ENCODE data around the gene RARRES1. TPM values are rescaled to one million over a fixed set of nuclear protein-coding genes. Genes with fewer than 3 reads are reported as not detected.
"Not testable (repeated sequence)": the region's sequence is repeated elsewhere in the genome, so short reads cannot be mapped to it uniquely, and the experiment has no call there.

RARRES1 gene
- polyA plus RNA-seq, 3 donors: 7.3 to 147 (median 78.2) TPM

DNA sequence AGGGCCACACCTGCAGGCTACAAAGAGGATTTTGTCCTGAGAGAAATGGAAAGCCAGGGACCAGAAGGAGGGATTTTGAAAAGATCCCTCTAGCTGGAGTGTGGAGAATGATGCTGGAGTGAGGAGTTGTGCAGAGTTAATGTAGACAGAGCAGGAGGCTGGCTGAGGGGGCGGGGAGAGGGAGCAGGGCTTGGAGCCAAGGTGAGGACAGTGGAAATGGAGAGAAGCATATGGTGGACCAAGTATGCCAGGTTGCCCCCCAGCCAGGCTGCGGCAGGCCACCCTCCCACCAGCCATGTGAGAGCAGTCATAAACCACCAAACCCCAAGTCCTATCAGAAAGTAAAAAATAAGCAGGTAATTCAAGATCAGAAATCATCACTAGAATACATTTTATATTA, 14.7 kb downstream of the RARRES1 start:
- H3K27ac ChIP-seq (ENCODE audit: low read depth, low read length): no peak overlapping the region
- WGBS, 3 donors: 87 to 100% (median 97%) methylated on average over 2 of the region's 2 CpGs

DNA sequence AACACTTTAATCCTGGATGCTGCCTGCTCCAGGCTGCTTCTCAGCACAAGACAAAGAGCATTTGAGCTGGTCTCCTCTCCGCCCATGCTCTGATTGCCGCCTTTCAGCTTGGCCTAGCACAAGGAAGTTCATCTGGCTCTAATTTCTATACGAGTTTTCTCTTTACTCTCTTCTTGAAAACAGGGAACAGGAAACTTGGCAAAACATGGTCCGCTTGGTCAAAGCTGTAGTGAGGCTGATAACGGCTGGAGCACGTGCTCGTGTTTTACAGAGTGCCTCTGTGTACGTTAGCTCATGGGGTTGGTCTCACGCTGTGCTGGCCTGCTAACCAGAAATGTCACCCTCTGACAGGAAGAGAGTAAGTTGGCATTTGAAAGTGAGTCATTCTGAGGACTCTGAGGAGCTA, 19.2 kb downstream of the RARRES1 start:
- H3K27ac ChIP-seq (ENCODE audit: low read depth, low read length): no peak overlapping the region
- WGBS, 3 donors: 44 to 88% (median 58%) methylated on average over 9 of the region's 9 CpGs

DNA sequence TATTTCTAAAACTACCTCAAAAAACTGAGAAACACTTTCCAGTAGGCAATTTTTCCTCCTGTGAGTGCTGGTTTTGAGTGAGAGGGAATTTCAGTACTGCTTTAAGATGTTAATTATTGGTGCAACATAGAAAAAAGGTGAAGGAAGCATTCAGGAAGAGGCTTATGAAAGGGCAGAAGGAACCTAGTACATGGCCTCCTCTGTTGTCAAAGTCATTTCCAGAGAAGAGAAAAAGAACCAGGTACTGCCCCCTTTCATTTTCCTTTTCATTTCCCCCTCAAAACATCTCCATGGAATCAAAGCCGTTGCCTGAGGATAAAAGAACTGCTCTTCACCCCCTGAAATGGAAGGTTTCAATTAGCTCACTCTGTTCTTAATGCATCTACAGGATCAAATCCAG, 19.8 kb downstream of the RARRES1 start:
- no peak overlapping the region for H3K27ac ChIP-seq (ENCODE audit: low read depth, low read length)
- 63 to 90% (median 86%) methylated on average over 1 of the region's 1 CpG for WGBS, 3 donors

DNA sequence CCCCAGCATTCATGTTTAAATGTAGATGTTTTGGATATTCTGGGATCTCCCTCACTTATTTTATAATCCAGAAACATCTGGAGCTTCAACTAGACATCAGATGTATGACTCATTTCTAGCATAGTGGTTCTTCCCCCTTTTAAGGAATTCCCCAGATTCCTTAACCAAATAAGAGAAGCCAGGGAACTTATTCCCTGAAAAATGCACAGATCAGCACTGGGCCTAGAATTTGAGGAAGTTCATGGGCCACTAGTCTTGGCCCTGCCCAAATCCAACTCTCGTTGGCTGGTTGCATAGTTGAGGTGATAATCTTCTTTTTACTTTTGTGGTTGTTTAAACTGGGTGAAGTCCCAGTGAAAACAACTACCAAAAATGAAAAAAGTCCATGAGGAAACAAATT, 20.4 kb downstream of the RARRES1 start:
- no peak overlapping the region for H3K27ac ChIP-seq (ENCODE audit: low read depth, low read length)
- WGBS, 3 donors: 26 to 76% (median 35%) methylated on average over 1 of the region's 1 CpG

DNA sequence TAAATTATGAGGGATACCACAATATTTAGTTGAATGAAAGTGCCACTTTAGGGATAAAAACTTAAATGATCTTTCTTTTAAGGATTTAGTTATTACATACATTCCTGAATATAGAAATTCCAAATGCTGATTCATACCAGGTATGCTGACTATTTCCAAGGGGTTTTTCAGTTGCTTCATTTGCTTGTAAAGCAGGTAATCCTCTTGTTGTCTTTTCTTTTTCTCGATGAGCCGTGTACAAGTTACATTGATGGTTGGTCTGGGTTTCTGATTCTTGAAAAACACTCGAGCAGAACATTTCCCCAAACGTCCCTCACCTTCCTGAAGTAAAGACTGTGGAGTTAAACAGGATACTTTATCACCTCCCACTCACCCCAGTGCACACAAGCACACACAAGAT, 21.7 kb downstream of the RARRES1 start:
- H3K27ac ChIP-seq (ENCODE audit: low read depth, low read length): no peak overlapping the region
- WGBS, 3 donors: 74 to 82% (median 82%) methylated on average over 4 of the region's 4 CpGs

DNA sequence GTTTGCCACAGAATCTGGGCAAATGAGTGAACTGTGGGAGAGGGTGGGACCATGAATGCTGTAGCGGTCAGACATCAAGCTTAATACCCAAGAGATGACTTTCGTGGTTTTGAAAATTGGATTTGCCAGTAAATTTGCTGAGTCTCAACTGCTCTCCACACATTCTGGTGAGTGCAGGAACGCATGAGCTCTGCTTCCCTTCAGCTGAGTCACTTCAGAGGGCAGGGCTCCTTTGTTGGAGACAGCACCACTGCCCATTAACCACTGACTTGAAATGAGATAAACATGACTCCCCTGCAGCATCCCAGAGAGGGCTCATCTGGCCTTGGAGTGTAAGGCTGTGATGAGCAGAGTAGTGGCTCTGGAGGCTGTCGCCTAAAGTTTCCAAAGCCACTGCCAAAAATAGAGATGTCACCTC, 22.6 kb downstream of the RARRES1 start:
- no peak overlapping the region for H3K27ac ChIP-seq (ENCODE audit: low read depth, low read length)
- WGBS, 3 donors: 52 to 85% (median 57%) methylated on average over 4 of the region's 4 CpGs

DNA sequence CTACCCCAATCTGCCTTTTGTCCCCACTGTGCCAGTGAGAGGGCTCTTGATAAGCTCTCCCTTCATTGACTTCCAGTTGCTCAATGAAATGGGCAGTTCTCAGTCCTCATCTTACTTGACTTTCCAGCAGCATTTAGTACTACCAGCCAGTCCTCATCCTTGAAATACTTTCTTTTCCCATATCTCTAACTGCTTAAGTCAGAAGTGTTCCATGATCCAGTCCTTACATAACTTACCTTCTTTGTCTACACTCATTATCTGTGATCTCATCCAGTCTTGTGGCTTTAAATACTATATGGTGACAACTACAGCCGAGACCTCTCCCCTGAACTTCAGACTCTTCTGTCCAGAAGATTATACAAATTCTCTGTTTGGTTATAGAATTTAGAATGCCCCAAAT, 28.7 kb downstream of the RARRES1 start:
- H3K27ac ChIP-seq (ENCODE audit: low read depth, low read length): no peak overlapping the region
- 88 to 100% (median 98%) methylated on average over 1 of the region's 1 CpG for WGBS, 3 donors

DNA sequence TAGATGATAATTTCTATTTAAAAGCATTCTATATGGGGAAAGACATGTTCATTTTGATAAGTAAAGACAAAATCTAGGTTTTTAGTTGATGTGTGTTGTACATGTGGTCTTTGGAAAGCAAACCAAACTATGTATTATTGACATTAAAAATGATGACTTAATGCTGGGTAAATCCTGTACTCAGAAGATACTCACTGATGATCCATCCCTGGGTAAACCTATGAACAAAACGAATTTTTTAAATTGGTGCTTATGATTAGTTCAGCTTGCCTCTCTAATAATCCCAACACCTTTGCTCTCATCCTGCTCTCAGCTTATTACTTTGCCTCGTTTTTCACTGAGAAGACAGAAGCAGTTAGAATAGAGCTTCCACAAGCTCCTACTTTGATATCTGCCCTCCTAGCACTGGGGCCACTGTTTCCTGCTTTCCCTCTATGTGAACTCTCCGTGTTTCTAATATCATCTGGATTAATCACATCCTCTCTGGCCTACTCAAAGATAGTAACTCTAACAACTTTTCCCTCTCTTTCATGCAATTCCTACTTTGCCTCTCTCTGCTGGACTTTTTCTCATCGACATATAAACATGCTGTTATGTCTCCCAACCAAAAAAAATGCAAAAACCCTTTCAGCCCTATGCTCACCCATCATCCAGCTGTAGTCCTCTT, 29.3 kb downstream of the RARRES1 start:
- no peak overlapping the region for H3K27ac ChIP-seq (ENCODE audit: low read depth, low read length)
- WGBS, 3 donors: 69 to 81% (median 71%) methylated on average over 4 of the region's 4 CpGs

DNA sequence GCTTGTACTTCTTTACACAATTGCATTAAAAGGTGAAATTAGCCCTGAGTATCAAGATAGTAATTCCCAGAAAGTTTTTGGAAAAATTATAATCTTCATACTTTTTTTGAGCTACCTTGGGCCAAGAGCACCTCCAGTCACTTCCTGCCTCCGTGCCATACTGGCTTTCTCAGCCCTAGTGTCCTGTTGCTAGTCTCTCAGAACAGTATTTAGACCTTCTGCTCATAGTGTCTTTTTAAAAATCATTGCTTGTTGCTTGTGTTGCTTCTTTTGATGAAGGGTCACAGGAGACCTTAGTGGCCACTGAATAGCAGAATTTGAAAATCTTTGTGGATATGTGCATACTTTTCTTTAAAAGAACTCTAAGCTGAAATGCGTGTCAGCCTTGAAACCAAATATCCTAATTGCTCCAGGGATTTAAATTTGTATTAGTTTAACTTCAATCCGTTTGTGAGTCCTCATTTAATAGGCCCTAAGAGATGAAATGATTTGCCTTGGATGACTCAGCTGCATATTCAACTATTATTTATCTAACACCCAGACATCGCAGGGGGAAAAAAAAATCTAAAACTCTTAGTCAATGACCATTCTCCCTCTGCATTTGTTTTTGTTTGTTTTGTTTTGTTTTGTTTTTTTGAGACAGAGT, 30.7 kb downstream of the RARRES1 start:
- no peak overlapping the region for H3K27ac ChIP-seq (ENCODE audit: low read depth, low read length)

DNA sequence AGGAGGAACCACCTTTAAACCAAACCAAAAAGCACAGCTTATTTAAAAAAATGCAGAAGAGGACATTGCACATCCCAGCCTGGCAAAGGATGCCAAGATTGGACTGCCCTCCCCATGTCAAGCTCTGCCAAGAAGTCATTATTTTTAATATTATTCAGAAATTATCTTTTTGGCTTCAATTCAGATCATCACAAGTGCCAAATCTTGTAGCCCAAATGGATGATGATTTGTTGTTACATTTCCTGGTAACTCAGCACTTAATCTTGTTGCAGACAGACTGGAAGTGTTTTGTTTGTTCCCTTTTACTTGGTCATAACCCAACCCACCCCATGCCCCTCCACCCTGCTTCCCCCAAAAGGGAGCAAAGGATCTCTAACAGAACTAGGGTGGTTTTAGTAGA, 31.7 kb downstream of the RARRES1 start:
- H3K27ac ChIP-seq (ENCODE audit: low read depth, low read length): no peak overlapping the region

More for the DNA sequence above, 30.7 kb downstream of the RARRES1 start:
- 58 to 95% (median 70%) methylated on average over 4 of the region's 4 CpGs for WGBS, 3 donors

DNA sequence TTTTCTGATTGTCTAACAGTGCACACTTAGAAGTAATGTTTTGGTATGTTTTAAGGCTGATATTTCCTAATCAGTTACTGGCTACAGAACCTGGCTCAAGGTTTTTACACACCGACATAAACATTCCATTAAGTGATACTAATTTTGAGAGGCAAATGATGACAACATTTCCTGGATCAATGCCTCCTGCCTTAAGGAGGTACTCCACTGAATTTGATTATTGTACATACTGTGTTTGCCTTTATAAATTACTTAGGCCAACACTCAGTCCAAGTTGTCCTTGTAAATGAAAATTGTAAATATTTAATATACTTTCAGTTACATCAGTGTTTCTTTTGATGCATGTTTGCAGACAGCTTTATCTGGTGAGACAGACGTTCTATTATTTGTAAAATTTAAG, 35.6 kb downstream of the RARRES1 start:
- no peak overlapping the region for H3K27ac ChIP-seq (ENCODE audit: low read depth, low read length)
- WGBS, 3 donors: 27 to 60% (median 58%) methylated on average over 2 of the region's 2 CpGs

DNA sequence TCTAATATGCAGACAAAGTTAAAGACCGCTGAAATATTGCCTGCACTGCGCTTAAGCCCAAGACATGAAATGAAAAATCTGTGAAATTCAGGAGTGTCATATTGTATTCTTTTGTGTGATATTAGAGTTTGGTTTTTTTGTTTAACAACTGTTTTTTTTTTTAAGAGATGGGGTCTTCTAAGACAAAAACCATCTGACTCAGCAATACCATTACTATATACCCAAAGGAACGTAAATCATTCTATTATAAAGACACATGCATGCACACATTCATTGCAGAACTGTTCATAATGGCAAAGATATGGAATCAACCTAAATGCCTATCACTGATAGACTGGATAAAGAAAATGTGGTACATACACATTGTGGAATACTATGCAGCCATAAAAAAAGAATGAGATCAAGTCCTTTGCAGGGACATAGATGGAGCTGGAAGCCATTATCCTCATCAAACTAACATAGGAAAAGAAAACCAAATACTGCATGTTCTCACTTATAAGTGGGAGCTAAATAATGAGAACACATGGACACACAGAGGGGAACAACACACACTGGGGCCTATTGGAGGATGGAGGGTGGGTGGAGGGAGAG, 38.3 kb downstream of the RARRES1 start:
- not testable (repeated sequence) for H3K27ac ChIP-seq (ENCODE audit: low read depth, low read length)
- 85 to 100% (median 95%) methylated on average over 3 of the region's 3 CpGs for WGBS, 3 donors

DNA sequence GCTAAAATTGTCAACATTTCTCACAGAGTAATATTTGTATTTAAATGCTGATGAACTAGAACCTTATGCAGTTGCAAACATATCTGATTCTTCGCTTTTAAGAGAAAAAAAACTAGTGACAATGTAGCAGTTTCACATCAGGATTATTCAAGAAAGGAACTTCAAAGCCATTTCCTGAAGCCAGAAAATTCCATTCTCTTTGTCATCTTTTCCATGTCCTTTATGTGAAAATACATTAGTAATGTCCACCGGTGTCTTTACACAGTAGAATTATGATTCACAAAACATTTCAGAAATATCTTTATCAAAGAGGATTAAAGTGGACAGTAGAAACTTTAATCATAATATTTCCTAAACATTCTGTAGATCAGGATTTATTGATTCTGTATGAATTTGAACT, 47.1 kb downstream of the RARRES1 start:
- no peak overlapping the region for H3K27ac ChIP-seq (ENCODE audit: low read depth, low read length)
- 74 to 92% (median 89%) methylated on average over 2 of the region's 2 CpGs for WGBS, 3 donors

DNA sequence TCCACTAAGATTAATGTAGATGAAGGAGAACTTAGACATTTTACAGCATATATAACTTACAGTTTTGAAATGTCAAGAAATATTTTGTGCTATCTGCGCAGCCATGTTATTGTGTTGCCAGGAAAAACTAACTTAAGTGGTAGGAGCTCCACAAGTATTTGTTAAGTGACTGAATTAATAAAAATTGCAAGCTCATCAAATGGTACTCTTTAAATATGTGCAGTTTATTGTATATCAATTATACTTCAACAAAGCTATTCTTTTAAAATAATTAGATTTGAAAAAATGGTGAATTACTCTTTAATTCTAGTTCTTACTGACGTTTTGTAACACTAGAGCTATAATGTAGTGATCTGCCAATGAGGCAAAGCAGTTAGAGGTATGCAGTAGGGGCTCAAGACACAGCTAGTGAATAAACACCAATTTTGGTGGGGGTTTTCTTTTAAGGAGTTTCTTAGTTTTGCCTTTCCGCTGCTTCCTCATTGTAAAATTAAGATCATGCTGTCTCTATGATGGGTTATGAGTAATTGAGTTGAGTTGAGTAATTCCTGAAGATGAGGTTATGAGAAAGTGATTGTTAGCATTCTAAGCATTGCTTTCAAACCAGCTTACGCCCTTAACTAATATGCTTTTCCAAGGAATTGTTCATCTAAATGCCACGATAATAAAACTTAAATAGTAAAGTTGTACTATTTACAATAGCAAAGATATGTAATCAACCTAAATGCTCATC, 48.9 kb downstream of the RARRES1 start:
- 82 to 96% (median 95%) methylated on average over 5 of the region's 5 CpGs for WGBS, 3 donors
- H3K27ac ChIP-seq (ENCODE audit: low read depth, low read length): no peak overlapping the region

DNA sequence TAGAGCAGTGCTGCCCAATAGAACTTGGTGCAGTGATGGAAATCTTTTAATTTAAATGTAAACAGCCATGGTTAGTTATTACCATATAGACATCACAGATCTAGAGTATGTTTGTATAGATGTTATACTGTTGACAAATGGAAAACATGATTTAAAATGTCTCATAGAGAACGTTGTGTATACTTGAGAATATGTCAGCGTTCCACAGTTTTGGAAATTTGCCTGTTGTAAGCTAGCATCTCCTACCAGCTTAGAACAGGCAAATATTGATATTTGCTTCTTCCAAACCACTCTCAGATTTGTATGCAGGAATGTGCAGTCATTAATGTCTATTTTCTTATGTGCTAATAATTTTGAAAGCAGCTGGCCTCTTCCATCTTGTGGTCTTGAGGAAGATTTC, 51.4 kb downstream of the RARRES1 start:
- 82 to 94% (median 91%) methylated on average over 2 of the region's 2 CpGs for WGBS, 3 donors
- no peak overlapping the region for H3K27ac ChIP-seq (ENCODE audit: low read depth, low read length)

DNA sequence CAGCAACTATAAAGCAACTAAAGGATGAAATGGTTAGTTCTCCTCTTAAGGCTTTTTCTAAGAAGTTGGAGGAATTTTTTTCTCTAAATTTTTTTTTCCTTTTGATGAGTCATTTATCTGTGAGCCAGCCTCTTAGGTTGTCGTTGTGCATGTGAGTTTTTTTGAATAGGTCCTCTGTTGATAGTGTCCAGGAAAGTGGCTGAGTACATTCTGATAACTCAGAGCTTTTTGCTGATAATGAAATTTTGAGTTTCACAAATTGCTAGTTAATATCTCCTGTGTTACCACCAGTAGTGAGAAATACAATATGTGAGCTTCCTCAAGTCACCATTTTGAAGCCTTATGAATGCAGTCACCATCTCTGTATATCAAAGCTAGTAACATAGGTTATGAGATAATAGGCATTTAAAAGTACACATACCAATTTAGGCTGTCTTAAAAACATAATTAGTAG, 52.7 kb downstream of the RARRES1 start:
- no peak overlapping the region for H3K27ac ChIP-seq (ENCODE audit: low read depth, low read length)
- 32 to 63% (median 47%) methylated on average over 1 of the region's 1 CpG for WGBS, 3 donors

DNA sequence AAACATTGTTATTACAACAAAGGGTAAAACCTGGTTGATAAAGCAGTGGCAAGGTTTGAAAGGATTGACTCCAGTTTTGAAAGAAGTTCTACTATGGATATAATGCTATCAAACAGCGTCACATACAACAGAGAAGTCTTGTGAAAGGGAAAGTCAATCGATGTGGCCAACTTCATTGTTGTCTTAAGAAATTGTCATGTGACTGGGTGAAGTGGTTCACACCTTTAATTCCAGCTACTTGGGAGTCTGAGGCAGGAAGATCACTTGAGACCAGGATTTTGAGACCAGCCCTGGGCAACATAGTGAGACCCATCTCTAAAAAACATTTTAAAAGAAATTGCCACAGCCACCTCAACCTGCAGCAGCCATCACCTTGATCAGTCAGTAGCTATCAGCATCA, 53.6 kb downstream of the RARRES1 start:
- no peak overlapping the region for H3K27ac ChIP-seq (ENCODE audit: low read depth, low read length)
- 93 to 98% (median 95%) methylated on average over 2 of the region's 2 CpGs for WGBS, 3 donors

DNA sequence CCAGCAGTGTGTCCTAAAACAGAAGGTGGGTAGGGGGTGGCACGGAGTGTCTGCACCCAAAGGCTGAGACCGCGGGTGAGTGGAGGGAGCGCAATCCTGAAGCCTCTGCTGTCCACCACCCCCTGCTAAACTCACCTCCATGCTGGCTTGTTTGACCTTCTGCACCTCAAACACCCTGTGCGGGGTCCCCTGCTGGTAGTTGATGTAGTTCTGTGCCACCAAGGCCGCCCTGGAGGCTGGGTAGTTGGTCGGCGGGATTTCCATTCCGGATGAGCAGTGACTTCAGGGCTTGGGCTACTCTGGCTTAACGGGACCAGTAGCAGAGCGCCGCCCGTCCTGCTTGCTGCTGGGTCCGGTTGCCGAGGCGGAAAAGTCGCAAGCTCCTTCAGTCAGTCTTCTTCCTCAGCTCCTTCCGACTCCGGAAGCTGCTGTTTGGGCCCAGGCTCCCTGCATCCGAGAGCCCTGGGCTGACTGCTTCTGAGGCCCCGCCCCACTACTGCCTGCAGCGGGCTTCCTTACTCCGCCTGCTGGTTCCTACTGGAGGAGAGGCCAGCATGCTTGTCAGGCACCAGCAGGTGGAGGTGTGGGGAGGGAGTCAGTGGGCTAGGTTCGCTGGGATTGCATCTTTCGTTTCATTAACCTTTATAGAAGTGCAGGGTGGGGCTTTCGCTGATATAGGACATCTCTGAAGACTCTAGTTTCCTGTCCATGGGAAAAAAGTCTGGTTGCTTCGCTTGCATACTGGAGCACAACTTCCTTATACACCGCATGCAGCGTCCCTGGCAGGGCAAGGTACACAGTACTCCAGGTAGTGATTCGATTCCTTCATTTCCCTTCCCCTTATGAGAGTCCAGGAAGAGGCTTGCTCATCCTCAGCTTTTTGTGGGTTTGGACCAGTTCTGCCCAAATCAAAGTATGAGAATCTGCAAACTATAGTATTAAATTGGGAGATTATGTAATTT, 59.8 kb downstream of the RARRES1 start, which contains the start of gene LXN:
LXN (minus strand) TSS at position 434 of the 962 bp plus-strand sequence; CDS start at position 264, 170 bp downstream.
- no peak within 1 kb of the TSS for H3K27ac ChIP-seq (ENCODE audit: low read depth, low read length)

More for the DNA sequence above, 59.8 kb downstream of the RARRES1 start, which contains the start of gene LXN:
- 3 to 8% (median 7%) methylated on average over 30 of the region's 30 CpGs for WGBS, 3 donors
